ENCODE data around the gene MASP2.
"Not testable (repeated sequence)": the region's sequence is repeated elsewhere in the genome, so short reads cannot be mapped to it uniquely, and the experiment has no call there.

DNA sequence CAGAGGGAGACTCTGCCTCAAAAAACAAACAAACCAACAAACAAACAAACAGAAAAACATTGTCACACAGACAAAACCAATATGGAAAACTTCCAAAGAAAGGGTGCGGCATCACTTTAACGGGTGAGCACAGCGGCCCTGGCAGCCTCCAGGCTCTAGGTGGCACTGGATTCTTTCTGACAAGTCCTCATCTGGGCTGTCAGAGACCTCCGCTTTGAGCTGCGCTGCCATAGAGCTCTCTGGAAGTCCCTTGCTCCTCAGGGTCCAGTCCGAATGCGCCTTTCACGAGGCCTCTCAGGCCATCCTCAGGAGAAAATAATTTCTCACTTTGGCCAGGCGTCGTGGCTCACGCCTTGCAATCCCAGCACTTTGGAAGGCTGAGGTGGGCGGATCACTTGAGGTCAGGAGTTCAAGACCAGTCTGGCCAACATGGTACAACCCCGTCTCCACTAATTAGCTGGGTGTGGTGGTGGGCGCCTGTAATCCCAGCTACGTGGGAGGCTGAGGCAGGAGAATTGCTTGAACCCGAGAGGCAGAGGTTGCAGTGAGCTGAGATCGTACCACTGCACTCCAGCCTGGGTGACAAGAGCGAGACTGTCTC, 17.0 kb upstream of the MASP2 start:
- TF ChIP-seq CTCF (IDR thresholded peaks at IDR 0.05): peak; percentile 56
- not testable (repeated sequence) for TF ChIP-seq ZFX (IDR thresholded peaks at IDR 0.05; ENCODE audit: borderline replicate concordance)
